OCI-LY7 (cell line): ENCODE data around the gene DAB2IP. TPM values are rescaled to one million over a fixed set of nuclear protein-coding genes. Genes with fewer than 3 reads are reported as not detected.

Experiments
- BruUV-seq: library from RNA; stranded (reverse); fragments of 400-500 nt; replicated peaks from 2 replicates; lab custom pipeline; 2021; lab: Mats Ljungman, UMichigan
- CTCF ChIA-PET: fragments of 300-600 bp; sonication (Branson Sonifier 250); formaldehyde crosslinking; loops from one replicate; lab custom pipeline; 2022; ENCODE audit warnings: antibody characterized with exemption; ENCODE audit not compliant: unreplicated experiment; lab: Charles Lee
- POLR2A ChIA-PET: fragments of 300-600 bp; sonication (Branson Sonifier 250); formaldehyde crosslinking; loops from one replicate; lab custom pipeline; 2022; ENCODE audit warnings: antibody characterized with exemption; lab: Charles Lee
- DNase-seq: peaks from one replicate; pipeline ENCODE4 v3.0.0-alpha.2; 2015; ENCODE audit warnings: low spot score
- H2AFZ ChIP-seq: fragments of 200-600 bp; sonication (generic), shearing (Covaris generic); 2 replicates; pipeline ENCODE4 v1.6.1; 2014; ENCODE audit warnings: mild to moderate bottlenecking, antibody characterized with exemption, low read length, moderate library complexity
- H3K27ac ChIP-seq: fragments of 200-600 bp; sonication (generic); 2 replicates; pipeline ENCODE4 v1.5.1; 2014; ENCODE audit warnings: mixed run types, low read depth, mild to moderate bottlenecking, moderate library complexity, low read length, inconsistent platforms; ENCODE audit not compliant: poor library complexity, severe bottlenecking
- H3K36me3 ChIP-seq: fragments of 200-600 bp; sonication (generic); 2 replicates; pipeline ENCODE4 v1.6.1; 2014; ENCODE audit warnings: mild to moderate bottlenecking, antibody characterized with exemption, low read length, moderate library complexity, mixed read lengths; ENCODE audit not compliant: insufficient read depth
- H3K4me1 ChIP-seq: fragments of 200-600 bp; sonication (generic); 2 replicates; pipeline ENCODE4 v1.5.1; 2014; ENCODE audit warnings: mild to moderate bottlenecking, low read length; ENCODE audit not compliant: insufficient read depth, poor library complexity, severe bottlenecking
- H3K4me2 ChIP-seq: fragments of 200-600 bp; sonication (generic); 2 replicates; pipeline ENCODE4 v1.6.1; 2014; ENCODE audit warnings: mild to moderate bottlenecking, low read length
- H3K4me3 ChIP-seq: fragments of 200-600 bp; sonication (generic); 2 replicates; pipeline ENCODE4 v1.5.1; 2014; ENCODE audit warnings: mild to moderate bottlenecking, low read depth, low read length; ENCODE audit not compliant: poor library complexity, severe bottlenecking
- H3K79me2 ChIP-seq: fragments of 200-600 bp; sonication (generic); 2 replicates; pipeline ENCODE4 v1.6.1; 2016; ENCODE audit warnings: low read depth, mild to moderate bottlenecking, low read length, moderate library complexity, mixed read lengths; ENCODE audit not compliant: insufficient read depth
- H3K9me2 ChIP-seq: fragments of 200-600 bp; sonication (generic); 2 replicates; pipeline ENCODE4 v1.6.1; 2016; ENCODE audit warnings: mild to moderate bottlenecking, low read length, mixed read lengths; ENCODE audit not compliant: insufficient read depth
- H3K9me3 ChIP-seq: fragments of 200-600 bp; sonication (generic); 2 replicates; pipeline ENCODE4 v1.6.1; 2014; ENCODE audit warnings: mild to moderate bottlenecking, mixed run types, low read length, mixed read lengths
- H4K20me1 ChIP-seq: fragments of 200-600 bp; sonication (generic); 2 replicates; pipeline ENCODE4 v1.6.1; 2014; ENCODE audit warnings: mild to moderate bottlenecking, antibody characterized with exemption, low read length, moderate library complexity, mixed read lengths; ENCODE audit not compliant: insufficient read depth
- CTCF ChIP-seq: fragments of 200-600 bp; sonication (generic); conservative IDR thresholded peaks from 2 replicates; pipeline ENCODE4 v1.5.1; 2014; ENCODE audit warnings: mild to moderate bottlenecking, antibody characterized with exemption, low read length, moderate library complexity, mixed read lengths
- EZH2phosphoT487 ChIP-seq: fragments of 200-600 bp; sonication (generic); IDR thresholded peaks from 2 replicates; pipeline ENCODE4 v1.6.1; 2018; ENCODE audit warnings: low read depth, borderline replicate concordance, mild to moderate bottlenecking, mixed run types, antibody characterized with exemption, low read length, moderate library complexity, mixed read lengths
- intact Hi-C: fragments of 100-400 bp; cut with micrococcal nuclease; formaldehyde crosslinking; loops from one replicate; pipeline ENCODE4 v1.10.0; 2022; ENCODE audit not compliant: unreplicated experiment
- total RNA-seq, 2 experiments: library from RNA; depleted of rRNA in 1 of 2; stranded (reverse); fragments of >200 nt in 1 of 2; shearing (Covaris generic) in 1 of 2; gene quantifications; 2 replicates each; pipeline ENCODE4 v1.2.3, GENCODE V29; 2014 to 2022

Gene DAB2IP
- total RNA-seq, 2 experiments from 2014 or later, result 3.9 to 11.1 TPM

- ChIA-PET CTCF (no interaction called here), POLR2A (no interaction called here)
- no peaks in the 10 kb centered on the region for H3K79me2 ChIP-seq
- H3K9me2 ChIP-seq, result no peaks in the 10 kb centered on the region
- H3K4me1 ChIP-seq, result peaks cover 7% of the 10 kb centered on the region
- no peak overlapping the region for H3K27ac ChIP-seq
- TF ChIP-seq CTCF (no peak), EZH2phosphoT487 (no peak)
- no peaks in the 10 kb centered on the region for H3K9me3 ChIP-seq
- intact Hi-C loops, result no loop called here
- no peaks in the 10 kb centered on the region for H3K36me3 ChIP-seq
- H3K4me2 ChIP-seq, result no peak overlapping the region
- H2AFZ ChIP-seq, result no peak overlapping the region
- BruUV-seq, result no TSS peak
- no peaks in the 10 kb centered on the region for H4K20me1 ChIP-seq
- DNase-seq, result no peak
- H3K4me3 ChIP-seq, result no peak overlapping the region
Observed at GRCh38 chr9:121633119-121633714, 18.2 kb upstream of the DAB2IP start.

DNA sequence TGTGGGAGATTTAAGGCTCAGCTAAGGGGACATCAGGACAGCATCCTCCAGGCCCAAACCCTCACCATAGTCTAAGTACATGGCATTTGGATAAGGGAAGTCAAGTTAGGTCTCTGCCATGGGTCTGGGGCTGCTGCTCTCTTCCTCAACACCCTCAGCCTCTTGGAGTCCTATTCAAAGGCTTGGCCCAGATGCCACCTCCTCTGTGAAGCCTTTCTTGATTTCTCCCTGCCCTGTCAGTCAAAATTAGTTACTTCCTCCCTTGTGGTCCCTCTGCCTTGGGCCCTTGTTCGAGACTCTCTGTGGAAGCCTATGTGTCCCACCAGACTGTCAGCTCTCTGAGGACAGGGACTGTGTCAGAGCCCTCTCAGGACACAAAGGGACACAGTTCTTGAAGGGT lies 17.7 kb upstream of the DAB2IP start:
- no peak overlapping the region for H3K4me3 ChIP-seq
- intact Hi-C loops, result no loop called here
- BruUV-seq, result no TSS peak

More for the DNA sequence above, 17.7 kb upstream of the DAB2IP start:
- no peak overlapping the region for H3K4me2 ChIP-seq
- no peaks in the 10 kb centered on the region for H4K20me1 ChIP-seq
- ChIA-PET POLR2A (no interaction called here), CTCF (no interaction called here)
- no peaks in the 10 kb centered on the region for H3K9me2 ChIP-seq
- DNase-seq, result no peak
- H3K9me3 ChIP-seq, result no peaks in the 10 kb centered on the region
- no peaks in the 10 kb centered on the region for H3K36me3 ChIP-seq
- TF ChIP-seq CTCF (no peak), EZH2phosphoT487 (no peak)
- H2AFZ ChIP-seq, result no peak overlapping the region
- H3K79me2 ChIP-seq, result no peaks in the 10 kb centered on the region
- no peak overlapping the region for H3K27ac ChIP-seq
- peaks cover 7% of the 10 kb centered on the region for H3K4me1 ChIP-seq
